ENCODE data around the gene C1orf21.

Gene C1orf21

GRCh38 chr1:184455786-184456185 is 69.0 kb downstream of the C1orf21 start:
- DNase-seq: no peak

- peak; percentile 27 for DNase-seq
Measured at GRCh38 chr1:184456189-184456588, 69.4 kb downstream of the C1orf21 start.

- peak; percentile 18 for DNase-seq
Measured at GRCh38 chr1:184457500-184457899, 70.7 kb downstream of the C1orf21 start.

DNA sequence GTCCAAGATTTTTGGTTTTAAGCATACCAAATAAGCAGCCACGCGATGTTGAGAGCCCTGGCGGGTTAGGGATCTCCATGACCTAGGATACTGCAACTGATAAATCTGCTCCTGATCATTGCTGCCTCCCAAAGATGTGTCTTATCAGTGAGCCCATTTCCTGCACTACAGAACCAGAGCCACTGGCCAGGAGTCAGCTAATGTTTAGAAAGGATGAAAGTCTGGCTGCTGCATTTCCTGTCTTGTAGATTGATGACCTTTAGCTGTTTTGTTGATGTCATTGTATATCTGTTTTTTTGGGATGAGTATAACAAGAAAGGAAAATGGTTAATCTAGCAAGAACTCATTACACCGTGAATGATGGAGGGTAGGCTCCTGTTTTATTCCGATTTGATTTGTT is 74.5 kb downstream of the C1orf21 start:
- DNase-seq: no peak

GRCh38 chr1:184462155-184462554 is 75.3 kb downstream of the C1orf21 start:
- no peak for DNase-seq

DNA sequence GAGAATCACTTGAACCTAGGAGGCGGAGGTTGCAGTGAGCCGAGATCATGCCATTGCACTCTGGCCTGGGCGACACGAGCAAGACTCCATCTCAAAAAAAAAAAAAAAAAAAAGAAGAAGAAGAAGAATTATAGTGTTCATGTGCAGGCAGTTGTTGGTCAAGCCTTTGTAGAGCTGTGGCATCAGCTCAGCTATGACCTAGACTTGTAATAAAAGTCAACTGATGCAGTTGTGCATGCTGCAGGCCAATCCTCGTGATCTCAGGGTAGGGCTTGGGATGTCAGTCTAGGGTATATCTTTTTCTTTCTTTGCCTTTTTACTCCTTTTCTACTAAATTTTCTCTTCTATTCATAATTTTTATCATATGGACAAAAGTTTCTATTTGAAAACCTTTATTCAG is 76.2 kb downstream of the C1orf21 start:
- no peak for DNase-seq

- no peak for DNase-seq
Measured at GRCh38 chr1:184463680-184464079, 76.9 kb downstream of the C1orf21 start.

DNA sequence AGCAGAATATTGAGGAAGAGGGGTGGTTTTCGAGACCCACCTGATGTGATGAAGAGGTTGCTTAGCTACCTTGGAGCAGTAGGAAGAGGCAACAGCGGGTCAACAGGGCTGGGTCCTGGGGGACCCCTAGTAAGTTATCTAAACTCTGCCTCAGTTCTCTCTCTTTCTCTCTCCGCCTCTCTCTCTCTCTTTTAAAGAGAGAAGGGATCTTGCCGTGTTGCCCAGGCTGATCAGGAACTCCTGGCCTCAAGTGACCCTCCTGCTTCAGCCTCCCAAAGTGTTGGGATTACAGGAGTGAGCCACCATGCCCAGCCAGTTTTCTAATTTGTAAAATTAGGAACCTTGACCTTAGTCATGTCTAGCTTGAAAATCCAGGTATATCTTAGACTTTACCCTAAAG is 77.9 kb downstream of the C1orf21 start:
- DNase-seq: no peak

GRCh38 chr1:184465489-184466146 is 78.8 kb downstream of the C1orf21 start:
- DNase-seq: no peak

GRCh38 chr1:184467295-184467694 is 80.5 kb downstream of the C1orf21 start:
- DNase-seq: peak; percentile 11

DNA sequence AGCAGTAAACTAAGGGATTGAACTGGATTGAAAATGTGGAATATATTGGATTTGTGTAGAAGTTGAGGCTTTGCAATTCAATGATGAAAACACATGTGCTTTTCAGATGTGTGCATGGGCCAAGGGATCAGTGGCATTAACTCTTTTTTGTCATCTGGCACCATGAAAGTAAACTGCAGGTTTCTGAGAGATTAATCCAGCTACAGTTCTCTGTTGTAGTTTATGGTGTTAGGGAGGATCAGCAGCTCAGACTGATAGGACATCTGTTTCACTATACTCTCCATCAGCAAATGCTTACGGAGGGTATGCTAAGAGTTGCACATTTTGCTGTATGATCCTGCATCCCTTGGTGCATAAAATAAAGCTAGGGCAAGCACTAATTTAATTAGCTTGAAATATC is 82.6 kb downstream of the C1orf21 start:
- no peak for DNase-seq

DNA sequence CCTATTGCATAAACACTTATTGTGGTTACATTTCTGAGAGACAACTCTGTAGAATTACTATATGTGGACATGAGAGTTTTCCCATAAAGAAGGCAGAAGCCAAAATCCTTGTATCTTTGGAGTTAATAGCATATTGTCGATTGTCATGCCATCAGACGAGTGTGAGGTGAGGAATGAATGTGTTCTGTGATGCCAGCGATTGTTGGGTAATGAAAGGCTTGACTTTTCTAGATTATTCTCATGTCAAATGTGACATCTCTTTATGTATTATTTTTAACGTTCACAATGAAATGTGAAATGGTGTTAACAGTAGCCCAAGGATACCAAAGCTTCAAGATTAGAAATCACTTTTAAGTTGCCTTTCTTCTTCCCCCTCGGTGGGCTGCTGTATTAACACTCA is 84.9 kb downstream of the C1orf21 start:
- no peak for DNase-seq

DNA sequence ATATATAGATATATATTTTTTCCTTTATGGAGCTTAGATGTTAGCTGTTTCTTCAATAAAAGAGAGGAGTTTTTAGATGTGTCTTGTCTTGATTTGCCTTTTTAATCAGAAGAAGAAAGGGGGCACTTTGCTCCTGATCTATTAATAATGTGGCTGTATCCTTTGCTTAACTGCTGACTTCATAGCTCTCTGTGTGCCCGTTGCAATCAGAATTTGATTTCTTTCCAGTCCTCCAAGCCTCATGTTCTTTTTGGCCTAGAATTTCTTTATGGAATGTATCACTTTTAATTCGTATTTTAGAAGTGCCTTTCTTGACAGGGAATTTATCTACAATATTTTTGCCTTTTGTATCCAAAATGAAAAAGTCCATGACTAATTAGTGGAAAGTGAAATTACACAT is 85.3 kb downstream of the C1orf21 start:
- no peak for DNase-seq

DNA sequence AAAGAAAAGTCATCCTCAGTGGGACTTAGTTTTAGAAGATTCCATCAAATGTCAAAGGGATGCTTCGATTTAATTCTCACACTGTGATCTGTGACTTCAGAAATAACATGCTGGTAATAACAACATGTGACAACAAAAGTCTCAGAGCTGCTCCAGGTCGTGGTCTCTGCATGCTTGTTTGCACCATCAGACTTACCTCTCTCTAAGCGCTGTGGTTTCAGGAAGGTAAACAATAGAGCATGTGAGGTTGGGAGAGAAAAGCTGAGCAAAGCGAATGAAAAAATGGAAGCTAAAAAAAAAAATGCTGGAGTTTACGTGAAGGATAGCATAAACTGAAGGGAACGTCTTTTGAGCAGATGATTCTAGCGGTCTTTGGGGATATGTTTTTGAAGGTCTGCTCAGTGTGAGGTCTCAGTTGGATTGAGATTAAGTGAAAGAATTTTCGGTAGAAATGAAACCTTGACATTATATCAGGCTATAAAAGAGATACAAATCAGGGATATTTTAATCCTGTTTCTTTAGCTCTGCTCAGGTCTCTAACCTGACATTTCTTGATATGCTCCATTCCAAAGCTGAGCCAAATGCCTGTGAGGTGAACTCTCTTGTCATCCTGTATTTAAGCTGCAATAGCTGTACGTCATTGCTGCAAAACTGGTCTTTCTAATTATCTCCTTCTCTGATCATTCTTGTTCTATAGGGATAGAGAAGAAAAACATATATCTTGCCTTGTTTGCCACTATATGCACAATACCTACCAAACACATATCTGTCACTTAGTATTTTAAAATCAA is 86.5 kb downstream of the C1orf21 start:
- no peak for DNase-seq

GRCh38 chr1:184476187-184476586 is 89.4 kb downstream of the C1orf21 start:
- no peak for DNase-seq

- DNase-seq: no peak
Measured at GRCh38 chr1:184479435-184480167, 92.8 kb downstream of the C1orf21 start.

DNA sequence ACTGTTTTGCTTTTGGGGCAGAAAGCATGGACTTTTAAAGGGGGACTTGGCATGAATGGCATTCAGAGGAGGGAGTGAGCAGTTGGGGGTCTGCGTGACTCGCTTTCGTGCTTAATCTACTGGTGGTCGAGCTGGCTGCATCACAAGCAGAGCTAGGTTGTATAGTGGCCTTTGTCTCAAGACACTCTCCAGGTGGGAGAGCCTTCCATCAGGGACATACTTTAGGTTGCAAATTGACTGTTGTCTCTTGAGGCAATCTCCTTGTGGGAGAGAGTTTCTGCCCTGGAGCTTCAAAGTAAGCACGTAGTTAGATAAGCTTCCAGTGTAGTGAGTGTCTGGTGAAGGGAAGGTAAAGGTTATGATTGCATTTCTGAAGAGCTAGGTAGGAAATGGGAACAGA is 93.9 kb downstream of the C1orf21 start:
- DNase-seq: no peak

DNA sequence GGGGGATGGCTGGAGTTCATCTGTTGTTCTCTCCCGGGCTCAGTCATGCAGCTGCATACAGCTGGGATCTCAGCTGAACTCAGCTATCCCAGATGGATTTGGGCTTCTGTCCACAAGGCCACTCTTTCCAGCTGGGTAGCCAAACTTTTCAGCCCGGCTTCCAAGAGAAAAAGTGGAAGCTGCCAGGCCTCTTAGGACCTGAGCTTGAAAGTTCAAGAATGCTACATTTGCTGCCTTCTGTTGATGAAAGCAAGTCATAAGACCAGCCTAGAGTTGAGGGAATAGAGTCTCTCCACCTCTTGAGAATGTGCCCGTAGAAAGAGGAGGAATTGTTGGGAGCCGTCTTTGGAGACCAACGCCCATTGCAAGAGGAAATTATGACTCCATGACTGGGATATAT is 95.3 kb downstream of the C1orf21 start:
- no peak for DNase-seq

DNA sequence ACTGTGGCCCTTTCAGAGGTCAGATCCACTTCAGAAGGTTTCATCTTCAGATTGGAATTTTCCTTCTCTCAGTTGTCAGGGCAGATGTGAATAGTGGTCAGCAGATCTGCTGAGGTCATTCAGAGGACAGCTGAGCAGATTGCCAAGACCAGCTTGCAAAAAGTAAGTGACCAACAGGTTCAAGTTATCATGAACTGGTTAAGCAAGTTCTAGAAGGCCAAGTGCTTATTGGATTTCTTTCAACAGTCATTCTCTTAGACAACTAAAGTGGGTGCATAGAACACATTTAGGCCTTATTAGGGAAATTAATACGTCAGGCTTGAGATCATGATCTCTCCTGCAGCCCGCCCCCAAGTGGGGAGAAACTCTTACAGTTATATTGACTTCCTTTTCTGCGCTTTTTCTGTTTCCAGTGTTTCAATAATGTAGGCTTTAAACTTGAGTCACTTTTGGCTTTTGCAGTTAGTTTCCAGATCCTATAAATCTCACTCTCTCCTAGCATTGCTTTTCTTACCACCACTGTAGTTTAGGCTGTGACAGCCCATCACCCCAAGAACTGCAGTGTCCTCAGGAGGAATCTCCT is 96.4 kb downstream of the C1orf21 start:
- DNase-seq: no peak

GRCh38 chr1:184485751-184486723 is 99.2 kb downstream of the C1orf21 start:
- DNase-seq: no peak

GRCh38 chr1:184486761-184487445 is 100.1 kb downstream of the C1orf21 start:
- DNase-seq: peak; percentile 69

Data from NCI-H69 (cell line).